ENCODE measurements around the gene FRMD6.

The FRMD6 gene

DNA sequence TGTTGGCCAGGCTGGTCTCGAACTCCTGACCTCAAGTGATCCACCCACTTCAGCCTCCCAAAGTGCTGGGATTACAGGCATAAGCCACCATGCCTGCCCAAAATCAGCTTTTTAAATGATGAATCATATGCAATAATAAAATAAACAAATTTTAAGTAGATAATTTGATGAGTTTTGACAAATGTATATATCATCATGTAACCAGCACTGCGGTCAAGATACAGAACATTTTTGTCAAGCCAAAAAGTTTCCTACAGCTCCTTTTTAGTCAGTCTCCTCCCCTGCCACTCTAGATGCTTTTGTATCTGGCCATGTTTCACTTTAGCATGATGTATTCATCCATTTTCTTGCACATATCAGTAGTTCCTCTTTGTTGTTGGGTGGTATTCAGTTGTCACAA is 17.2 kb downstream of the FRMD6 start:
- DNase-seq, result no peak

DNA sequence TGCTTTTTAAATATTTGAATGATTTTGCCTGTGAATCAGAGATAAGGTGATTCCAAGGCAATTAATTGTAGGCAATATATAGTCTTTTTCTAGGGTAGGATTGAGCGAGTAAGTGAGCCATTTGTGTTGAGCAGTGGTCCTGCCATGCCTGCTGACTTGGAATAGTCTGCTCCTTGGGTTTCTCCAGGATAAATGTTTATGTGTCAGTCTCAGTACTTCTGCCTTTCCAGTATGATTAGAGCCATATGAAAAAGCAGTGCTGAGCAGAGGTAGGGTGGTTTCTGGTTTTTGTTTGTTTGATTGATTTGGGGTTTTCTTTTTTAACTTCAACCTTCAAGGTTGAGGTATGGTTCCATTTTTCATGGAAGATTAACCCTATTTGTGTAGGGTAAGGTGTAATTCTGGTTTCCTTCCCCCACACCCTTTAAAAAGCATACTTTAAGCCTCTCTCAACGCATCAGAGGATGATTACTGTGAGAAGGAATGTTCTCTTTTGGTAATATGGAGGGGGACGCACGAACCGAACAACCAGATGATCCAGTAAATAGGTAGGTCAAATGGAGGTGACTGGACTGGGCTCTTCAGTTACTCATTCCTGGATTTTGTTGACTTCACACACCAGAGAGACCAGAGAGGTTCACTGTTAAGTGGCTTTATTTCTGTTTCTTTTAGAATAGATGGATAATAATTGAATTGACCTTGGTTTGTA is 22.7 kb downstream of the FRMD6 start:
- DNase-seq, result no peak

DNA sequence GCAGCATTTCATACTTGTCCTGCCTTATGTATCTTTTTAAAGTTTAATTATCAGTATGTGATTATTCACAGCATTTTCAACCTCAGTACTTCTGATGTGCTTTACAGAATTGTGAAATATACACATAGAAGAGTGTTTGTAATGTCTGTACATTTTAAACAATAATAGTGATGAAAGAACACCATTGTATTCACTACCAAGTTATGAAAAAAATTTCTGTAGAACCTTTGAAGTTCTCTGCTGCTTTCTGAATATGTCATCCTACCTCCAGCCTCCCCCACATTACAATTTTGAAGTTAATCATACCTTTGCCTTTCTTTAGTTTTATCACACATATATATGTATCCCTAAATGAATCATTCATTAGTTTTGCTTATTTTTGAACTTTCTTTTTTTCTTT is 24.8 kb downstream of the FRMD6 start:
- DNase-seq, result no peak

DNA sequence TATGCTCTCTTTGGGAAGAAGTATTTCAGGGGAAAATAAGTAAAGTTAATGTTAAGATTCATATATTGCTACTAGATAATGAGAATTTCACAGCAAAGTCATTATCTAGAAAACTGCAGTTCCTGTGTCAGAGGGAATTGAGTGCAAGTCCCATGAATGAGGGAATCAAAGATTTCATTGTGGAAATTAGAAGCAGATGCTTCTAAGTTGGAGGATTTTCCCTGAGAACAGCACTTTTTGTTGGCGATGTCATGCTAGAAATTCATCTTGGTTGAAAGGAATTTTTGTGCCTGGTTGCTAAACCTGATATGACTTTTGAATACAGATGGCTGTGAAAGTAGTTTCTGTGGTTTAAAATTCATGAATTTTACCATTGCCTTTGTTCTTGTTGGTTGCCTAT is 25.6 kb downstream of the FRMD6 start:
- DNase-seq, result no peak

DNA sequence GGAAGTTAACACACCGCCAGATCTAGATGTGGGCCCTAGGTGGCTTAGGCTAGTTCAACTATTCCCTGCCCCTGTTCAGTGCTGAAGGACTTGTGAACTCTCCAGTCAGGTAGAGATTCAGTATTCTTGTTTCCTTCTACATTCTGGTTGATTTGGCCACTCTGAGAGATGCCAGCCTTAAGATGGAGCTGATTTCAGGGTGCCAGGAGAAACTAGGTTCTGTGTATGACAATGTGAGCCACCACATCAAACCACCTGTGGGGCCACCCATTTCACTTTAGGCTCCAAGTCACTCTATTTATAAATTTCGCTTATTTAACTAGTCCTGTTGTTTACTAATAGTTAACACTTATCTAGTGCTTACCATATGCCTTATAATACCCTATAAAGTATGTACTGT is 26.0 kb downstream of the FRMD6 start:
- DNase-seq, result no peak

DNA sequence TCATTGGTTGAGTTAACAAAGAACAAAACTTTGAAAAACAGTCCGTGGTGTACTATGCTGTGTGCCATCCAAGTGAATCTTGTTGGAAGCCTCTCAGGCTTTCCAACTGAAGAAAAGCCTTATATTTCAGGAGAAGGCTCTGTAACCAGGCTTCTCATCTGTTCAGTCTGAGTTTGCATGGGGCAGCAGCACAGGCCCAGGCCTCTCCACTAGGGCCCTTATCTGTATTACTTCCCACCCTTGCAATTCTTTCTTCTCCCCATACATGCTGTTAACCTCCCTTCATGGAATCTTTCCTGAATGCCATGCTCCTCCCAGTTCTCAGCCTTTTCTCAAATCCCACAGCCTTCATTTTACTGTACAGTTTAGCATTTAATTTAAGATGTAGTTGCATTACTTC is 28.3 kb downstream of the FRMD6 start:
- no peak for DNase-seq

DNA sequence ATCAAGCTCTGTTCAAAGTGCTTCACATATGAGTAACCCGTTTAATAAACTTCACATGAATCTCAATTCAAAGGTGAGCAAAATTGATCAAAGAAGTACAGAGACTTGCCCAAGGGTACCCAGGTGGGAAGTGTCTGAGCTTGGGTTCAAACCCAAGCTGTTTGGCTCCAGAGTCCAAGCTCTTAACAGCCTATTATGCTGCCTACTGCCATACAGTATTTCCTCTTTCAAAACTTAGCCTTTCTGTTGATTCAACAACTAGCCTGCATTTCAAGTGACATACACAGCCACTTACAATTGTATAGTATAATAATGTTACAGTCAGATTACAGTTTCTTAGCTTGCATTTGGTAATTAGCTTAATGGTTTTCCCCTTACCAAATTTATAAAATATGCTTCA is 29.7 kb downstream of the FRMD6 start:
- DNase-seq, result no peak

DNA sequence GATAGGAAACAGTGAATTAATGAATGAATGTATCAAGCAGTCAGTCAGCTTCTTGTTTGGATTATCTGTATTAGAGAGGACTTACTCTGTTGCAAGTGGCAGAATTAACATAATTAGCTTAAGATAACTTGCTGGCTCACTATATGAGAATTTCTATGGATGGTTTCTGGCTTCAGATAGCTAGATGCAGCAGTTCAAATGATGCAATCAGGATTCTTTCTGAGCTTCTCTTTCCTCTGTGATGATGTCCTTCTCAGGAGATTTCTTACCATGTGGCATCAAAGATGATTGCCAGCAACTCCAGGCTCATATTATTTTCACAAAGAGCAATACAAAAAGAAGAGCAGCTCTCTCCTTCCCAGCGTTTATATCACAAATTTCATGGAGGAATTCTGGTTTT is 30.7 kb downstream of the FRMD6 start:
- no peak for DNase-seq

DNA sequence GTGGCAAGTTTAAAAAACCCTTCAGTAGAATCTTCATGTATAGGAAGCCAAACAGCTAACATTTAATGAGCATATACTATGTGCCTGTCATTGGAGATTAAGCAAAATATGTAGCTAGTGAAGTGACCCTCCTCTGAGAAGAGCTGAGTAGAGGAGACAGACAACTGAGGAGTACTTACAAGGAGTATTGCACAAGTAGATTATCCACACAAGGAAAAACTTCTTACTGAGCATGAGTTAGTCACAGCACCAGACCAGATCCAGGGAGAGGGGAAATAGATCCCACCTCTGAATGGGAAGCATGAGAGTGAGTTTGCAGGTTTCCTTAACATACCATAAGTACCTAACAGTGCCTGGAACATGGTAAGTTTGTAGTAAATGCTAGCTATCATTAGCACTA is 33.0 kb downstream of the FRMD6 start:
- DNase-seq, result no peak

DNA sequence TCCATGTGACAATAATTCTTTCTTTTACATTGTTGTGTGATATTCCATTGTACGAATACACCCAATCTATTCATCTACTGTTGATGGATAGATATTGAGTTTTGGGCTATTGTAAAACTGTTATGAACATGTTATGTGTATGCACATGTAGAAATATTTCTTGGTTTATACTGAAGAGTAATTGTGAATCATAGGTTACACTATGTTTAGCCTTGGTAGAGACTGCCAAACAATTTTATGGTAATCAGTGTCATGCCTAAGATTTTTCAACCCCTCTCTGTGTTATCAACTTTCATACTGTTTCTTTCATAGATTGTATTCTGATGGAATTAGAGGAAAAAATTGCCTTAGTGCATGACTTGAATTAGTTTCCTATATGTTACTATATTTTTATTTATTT is 39.5 kb downstream of the FRMD6 start:
- no peak for DNase-seq

DNA sequence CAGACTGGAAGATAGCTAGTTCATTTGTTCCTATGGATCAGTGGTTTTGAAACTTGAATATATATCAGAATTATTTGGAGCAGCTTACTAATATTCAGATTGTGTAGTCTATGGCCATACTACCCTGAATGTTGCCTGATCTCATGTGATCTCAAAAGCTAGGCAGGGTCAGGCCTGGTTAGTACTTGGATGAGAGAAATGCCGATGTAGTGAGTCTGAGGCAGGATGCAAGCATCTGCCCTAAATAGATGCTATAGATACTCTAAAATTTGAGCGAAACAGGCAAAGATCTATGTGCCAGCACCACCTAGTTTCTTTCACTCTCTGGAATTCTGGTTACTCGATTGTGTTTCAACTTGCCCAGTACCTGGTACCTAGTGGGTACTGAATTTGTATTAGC is 40.9 kb downstream of the FRMD6 start:
- no peak for DNase-seq

DNA sequence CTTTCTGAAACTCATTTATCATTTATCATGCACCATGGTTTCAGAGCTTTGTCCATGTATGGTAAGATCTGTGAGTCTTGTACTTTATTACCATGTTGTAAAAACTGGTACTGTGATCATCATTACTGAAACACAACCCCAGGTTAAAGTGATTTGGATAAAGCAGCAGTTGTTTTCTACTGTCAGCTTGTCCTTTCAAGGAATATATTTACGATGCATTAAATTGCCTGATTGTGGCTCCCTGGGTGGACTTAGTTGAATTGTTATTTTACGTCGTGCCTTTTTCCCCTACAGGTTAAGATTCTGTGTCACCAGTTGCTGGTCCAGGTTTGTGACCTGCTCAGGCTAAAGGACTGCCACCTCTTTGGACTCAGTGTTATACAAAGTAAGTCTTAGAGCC is 46.1 kb downstream of the FRMD6 start:
- DNase-seq, result no peak

DNA sequence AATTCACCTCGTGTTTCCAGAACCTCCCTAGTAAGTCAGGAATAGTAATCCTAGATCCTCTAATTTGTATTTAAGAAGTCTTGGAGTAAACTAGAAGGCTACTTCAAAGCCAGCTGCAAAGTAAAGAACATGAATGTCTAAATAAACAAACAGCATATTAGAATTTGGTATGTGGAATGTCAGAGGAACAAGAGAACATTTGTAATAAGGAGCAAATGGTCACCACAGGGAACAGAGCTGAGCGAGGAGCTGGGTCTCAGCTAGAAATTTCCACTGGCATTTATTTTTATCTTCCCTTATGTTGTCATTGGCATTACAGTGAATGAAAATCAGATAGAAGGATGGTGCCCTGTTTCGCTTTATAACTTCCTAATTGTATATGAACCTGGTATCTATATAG is 50.2 kb downstream of the FRMD6 start:
- DNase-seq, result no peak

DNA sequence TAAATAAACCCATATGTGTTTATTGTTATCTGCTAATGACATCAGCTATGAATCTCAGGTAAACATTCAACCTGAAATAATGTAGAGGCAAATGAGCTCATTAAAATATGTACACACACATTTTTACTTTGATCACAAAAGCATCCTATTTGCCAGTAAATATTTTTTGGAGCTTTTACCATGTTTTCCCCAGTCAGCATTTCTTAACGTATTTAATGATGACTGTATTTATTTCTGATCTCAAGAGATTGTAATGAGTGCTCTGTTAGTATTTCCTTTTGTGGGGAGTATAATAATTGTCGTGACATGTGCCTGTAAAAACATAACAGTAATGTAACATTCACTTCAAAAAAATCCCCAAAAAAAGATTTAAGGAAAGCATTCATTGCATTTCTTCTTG is 52.1 kb downstream of the FRMD6 start:
- no peak for DNase-seq

DNA sequence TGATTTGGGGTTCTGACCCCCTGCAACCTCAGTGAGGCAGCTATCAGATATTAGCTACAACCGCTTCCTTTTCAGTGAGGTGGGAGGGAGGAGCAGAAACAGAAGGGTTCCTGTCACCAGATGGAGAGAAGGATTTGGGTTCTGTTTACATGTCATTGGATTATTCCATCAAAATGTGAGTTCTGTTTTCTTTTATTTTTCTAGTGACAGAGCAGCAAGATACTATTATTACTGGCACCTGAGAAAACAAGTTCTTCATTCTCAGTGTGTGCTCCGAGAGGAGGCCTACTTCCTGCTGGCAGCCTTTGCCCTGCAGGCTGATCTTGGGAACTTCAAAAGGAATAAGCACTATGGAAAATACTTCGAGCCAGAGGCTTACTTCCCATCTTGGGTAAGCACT is 52.8 kb downstream of the FRMD6 start:
- no peak for DNase-seq

DNA sequence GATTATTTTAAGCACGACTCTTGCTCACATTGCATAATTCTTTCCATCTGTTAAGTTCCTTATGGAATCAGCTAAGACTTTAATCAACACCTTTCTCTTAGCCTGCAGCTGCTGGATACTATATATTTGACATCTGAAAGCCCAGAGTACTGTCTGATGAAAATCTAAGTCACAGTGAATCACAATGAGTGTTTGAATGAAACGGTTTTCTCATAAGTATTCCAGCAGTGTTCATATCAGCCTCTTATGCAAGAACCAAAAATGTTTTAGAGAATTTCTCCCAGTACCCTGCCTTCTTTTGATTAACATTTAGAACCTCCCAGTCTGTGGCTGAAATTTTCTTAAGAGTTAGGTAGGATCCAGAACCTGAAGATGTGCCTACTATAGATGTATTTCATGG is 55.6 kb downstream of the FRMD6 start:
- no peak for DNase-seq

DNA sequence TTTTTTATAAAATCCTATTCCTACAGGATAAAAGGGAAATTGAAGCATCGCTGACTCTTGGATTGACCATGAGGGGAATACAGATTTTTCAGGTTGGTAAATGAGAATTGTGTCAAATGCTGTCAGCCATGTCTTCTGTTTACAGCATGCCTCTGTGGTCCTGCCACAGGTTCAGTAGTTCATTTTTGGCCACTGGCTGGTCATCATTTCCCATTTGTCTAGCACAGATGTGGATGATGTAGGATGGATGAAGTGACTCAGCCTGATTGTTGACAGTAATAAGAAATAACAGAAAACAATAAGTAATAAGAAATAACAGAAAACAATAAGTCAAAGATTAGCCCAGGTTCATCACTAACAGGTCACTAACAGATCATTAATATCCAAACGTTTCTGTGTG is 59.8 kb downstream of the FRMD6 start:
- no peak for DNase-seq

DNA sequence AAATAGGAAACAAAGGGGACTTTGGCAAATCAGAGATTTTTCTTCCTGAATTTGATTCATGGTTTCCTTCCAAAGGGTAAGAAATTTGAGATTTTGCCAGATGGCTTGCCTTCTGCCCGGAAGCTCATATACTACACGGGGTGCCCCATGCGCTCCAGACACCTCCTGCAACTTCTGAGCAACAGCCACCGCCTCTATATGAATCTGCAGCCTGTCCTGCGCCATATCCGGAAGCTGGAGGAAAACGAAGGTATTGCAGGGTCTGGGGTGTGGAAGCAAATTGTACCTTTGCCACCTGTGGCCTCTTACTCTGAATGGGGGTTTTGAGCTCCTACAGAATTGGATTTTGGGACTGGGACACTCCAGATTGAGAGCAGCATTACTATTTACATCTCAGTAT is 63.5 kb downstream of the FRMD6 start:
- DNase-seq, result no peak

DNA sequence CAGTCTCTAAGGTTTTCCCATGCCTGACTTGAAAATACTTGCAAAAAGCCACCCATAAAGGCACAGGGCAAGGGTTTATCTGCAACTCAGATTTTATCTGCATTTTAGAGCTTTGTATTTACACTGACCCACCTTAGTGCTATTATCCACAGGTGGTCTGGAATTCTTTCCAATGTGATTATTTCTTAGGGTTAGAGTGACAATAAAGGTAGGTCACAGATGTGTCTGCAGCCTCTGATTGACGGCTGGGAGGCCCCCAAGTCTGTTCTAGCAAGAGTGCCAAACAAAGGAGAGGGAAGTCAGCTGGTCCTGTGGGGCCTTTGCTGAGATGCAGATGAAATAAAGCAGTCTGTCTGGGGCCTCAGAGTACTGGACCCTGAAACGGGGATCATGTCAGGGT is 64.0 kb downstream of the FRMD6 start:
- no peak for DNase-seq

DNA sequence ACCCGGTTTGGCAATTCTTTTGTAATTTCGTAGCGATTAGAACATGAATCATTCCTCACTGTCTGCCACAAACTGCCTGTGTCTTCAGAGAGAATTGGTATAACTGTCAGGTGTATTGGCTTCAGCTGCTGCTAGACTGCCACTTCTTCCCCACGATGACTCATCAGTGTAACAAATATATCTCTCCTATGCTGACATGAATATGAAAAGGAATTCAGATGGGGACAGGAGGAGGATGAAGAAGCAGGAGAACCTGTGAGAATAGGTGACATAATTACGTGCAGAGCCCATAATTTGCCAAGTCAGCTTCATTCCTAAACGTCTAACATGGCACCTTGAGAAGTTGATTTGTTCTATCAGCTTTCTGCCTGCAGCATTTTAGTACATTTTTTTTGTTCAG is 64.9 kb downstream of the FRMD6 start:
- DNase-seq, result no peak

DNA sequence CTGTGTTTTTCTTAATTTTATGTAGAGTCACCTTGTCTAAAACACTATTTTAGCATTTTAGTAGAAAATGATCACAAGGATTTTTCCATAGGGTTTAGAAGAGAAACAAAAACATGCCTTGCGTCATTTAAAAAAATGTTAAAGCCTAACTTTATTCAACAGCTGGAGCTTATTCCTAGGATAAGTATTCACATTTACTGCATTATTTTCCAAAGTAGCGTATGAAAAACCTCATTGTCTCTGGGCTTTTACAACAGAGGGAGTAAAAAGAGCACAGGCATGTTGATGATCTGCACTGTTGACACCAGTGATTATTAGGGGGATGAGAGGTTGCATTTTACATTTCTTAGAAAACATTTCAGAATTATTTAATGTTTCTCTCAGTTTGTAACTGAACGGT is 66.1 kb downstream of the FRMD6 start:
- no peak for DNase-seq

DNA sequence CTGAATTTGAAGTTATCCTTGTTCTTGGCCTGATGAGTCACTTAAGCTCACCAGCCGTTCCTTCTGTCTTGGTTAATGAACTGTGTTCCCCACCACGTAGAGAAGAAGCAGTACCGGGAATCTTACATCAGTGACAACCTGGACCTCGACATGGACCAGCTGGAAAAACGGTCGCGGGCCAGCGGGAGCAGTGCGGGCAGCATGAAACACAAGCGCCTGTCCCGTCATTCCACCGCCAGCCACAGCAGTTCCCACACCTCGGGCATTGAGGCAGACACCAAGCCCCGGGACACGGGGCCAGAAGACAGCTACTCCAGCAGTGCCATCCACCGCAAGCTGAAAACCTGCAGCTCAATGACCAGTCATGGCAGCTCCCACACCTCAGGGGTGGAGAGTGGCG is 68.2 kb downstream of the FRMD6 start:
- DNase-seq, result no peak

DNA sequence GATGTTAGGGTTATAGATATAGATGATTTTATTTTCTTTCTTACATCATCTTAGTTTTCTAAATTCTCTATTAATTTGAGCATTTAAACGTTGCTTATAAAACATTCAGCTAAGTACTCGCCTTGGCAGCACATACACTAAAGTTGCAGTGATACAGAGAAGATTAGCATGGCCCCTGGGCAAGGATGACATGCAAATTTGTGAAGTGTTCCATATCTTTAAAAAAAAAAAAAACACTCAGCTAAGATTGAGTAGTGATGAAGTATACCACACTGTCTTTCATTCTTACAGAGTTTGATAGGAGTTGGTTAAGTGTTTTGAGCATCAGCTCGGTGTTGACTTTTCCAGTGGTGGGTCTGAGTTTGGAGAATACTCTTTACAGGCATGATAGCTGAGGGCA is 72.3 kb downstream of the FRMD6 start:
- no peak for DNase-seq

DNA sequence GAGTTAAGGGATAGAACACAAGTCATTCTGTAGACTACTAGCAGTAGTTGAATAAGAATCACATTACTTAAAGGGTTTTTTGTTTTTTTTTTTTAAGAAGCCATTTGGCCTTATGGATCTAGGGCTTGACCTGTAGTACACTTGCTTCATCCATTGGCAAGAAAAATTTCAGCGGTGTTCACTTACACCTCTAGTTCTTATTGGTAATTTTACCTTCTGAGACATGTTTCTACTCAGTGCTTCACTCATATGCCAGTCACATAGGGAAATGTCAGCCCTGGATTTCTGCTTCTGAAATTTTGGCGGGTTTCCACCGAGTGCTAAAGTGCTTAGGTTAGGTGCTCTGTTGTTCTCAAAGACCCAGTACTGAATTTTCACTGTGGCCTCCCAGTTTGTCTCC is 72.9 kb downstream of the FRMD6 start:
- no peak for DNase-seq

DNA sequence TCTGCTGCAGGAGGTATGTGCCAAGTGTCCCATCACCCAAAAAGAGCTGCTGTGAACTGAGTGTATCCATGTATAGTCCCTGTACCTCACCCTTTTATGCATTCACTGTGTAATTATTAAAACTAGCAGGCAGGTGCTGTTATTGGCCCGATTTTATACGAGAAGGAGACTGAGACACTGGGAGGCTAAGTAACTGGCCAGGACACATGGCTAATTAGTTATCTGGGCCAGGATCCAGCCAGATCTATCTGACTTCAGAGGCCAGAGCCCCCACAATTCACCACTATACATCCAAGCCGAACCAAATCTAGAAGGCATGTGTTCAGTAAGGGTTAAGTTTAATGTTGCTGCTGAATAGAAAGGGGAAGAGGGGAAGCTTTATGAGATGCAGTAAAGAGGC is 73.4 kb downstream of the FRMD6 start:
- DNase-seq, result no peak

All from T-helper 9 cell (primary cell).